K562 (cell line): Measurements from ENCODE around the gene CREB5. TPM values are rescaled to one million over a fixed set of nuclear protein-coding genes. Genes with fewer than 3 reads are reported as not detected.

ENCODE experiments used
- ATAC-seq: fragments of 200-7000 bp; cut with Tn5 transposase; 3 replicates; pipeline ENCODE4 v1.9.1; 2020; ENCODE audit warnings: moderate library complexity
- BruUV-seq: library from RNA; stranded (reverse); fragments of 400-500 nt; replicated peaks from 2 replicates; lab custom pipeline; 2021; lab: Mats Ljungman, UMichigan
- CTCF ChIA-PET: fragments of 300-600 bp; formaldehyde crosslinking; extraction: SDS; loops from one replicate; lab custom pipeline; 2021; ENCODE audit warnings: low intra/inter-chr PET ratio; lab: Yijun Ruan, JAX
- POLR2A ChIA-PET: fragments of 300-600, 350-650 bp; sonication (Branson Sonifier 250); formaldehyde crosslinking; extraction: SDS; loops from one replicate; lab custom pipeline; 2021; ENCODE audit warnings: antibody characterized with exemption, inconsistent platforms; lab: Yijun Ruan, JAX
- DNase-seq, 4 experiments: peaks; one replicate each; pipeline versions ENCODE4 v3.0.0 to v3.0.0-alpha.2; 2011 to 2018; ENCODE audit warnings: low spot score in 3 of 4, mixed read lengths in 3 of 4; ENCODE audit errors: extremely low read depth in 1 of 4
- FAIRE-seq: peaks from 2 replicates; lab custom pipeline; 2011; peaks lifted over from hg19 to GRCh38; lab: Jason Lieb, UNC
- H2AFZ ChIP-seq: 2 replicates; pipeline ENCODE4 v1.6.0; 2011; ENCODE audit warnings: low read depth, low read length, control low read depth, inconsistent platforms
- H3K27ac ChIP-seq: fragments of 200-600 bp; 3 replicates; pipeline ENCODE4 v1.8.0; 2011; ENCODE audit warnings: low read depth, mild to moderate bottlenecking, control low read depth, inconsistent platforms, low read length, moderate library complexity, mixed read lengths; ENCODE audit errors: extremely low read depth
- H3K27me3 ChIP-seq, 2 experiments: fragments of 300-600 bp in 1 of 2; 2 replicates in 1 of 2; 3 replicates in 1 of 2; pipeline versions ENCODE4 v1.6.0 to v1.8.0; 2011; ENCODE audit warnings: inconsistent platforms in 2 of 2, low read length in 2 of 2, mild to moderate bottlenecking in 1 of 2, mixed read lengths in 1 of 2, moderate library complexity in 1 of 2; ENCODE audit not compliant: control insufficient read depth in 2 of 2, insufficient read depth in 2 of 2
- H3K36me3 ChIP-seq: fragments of 300-600 bp; 3 replicates; pipeline ENCODE4 v1.8.0; 2011; ENCODE audit warnings: mild to moderate bottlenecking, low read length, inconsistent platforms; ENCODE audit not compliant: control insufficient read depth, insufficient read depth
- H3K4me1 ChIP-seq, 2 experiments: fragments of 200-600 bp in 1 of 2; replicated peaks in 1 of 2; 2 replicates in 1 of 2; 3 replicates in 1 of 2; pipeline versions ENCODE4 v1.5.1 to v1.8.0; 2011; ENCODE audit warnings: inconsistent platforms in 2 of 2, low read length in 2 of 2, mild to moderate bottlenecking in 1 of 2, mixed read lengths in 1 of 2, moderate library complexity in 1 of 2; ENCODE audit not compliant: control insufficient read depth in 2 of 2, insufficient read depth in 2 of 2
- H3K4me2 ChIP-seq: 2 replicates; pipeline ENCODE4 v1.6.1; 2011; ENCODE audit warnings: low read length, control low read depth, inconsistent platforms, mixed read lengths; ENCODE audit not compliant: insufficient read depth
- H3K4me3 ChIP-seq: fragments of 200-600 bp; sonication (generic), shearing (Covaris generic); 2 replicates; pipeline ENCODE4 v1.5.1; 2016; ENCODE audit warnings: control low read depth, inconsistent platforms
- H3K79me2 ChIP-seq: fragments of 200-600 bp; 3 replicates; pipeline ENCODE4 v1.8.0; 2011; ENCODE audit warnings: low read length, inconsistent platforms; ENCODE audit not compliant: control insufficient read depth, insufficient read depth
- H3K9ac ChIP-seq, 2 experiments: 2 replicates each; pipeline versions ENCODE4 v1.6.0 to v1.6.1; 2011; ENCODE audit warnings: low read depth in 2 of 2, low read length in 2 of 2, control low read depth in 1 of 2, inconsistent platforms in 1 of 2, mild to moderate bottlenecking in 1 of 2, mixed read lengths in 1 of 2; ENCODE audit not compliant: insufficient read depth in 1 of 2
- H3K9me1 ChIP-seq: one replicate; pipeline ENCODE4 v1.6.0; 2011; ENCODE audit warnings: inconsistent platforms, mild to moderate bottlenecking, low read length, moderate library complexity; ENCODE audit not compliant: control insufficient read depth, insufficient read depth
- H3K9me3 ChIP-seq: replicated peaks from 2 replicates; pipeline ENCODE4 v1.5.1; 2011; ENCODE audit warnings: low read depth, low read length, inconsistent platforms; ENCODE audit not compliant: control insufficient read depth, insufficient read depth
- H4K20me1 ChIP-seq: replicated peaks from 2 replicates; pipeline ENCODE4 v1.6.1; 2011; ENCODE audit warnings: low read length, inconsistent platforms, mixed read lengths; ENCODE audit not compliant: control insufficient read depth, insufficient read depth
- BCOR ChIP-seq: fragments of 450-650 bp; IDR thresholded peaks from 2 replicates; pipeline ENCODE4 v1.6.1; 2016
- BHLHE40 ChIP-seq: IDR thresholded peaks from 2 replicates; pipeline ENCODE4 v1.6.1; 2011; ENCODE audit warnings: low read length, improper control_type of control experiment
- ELF4 ChIP-seq: fragments of 450-650 bp; formaldehyde crosslinking; IDR thresholded peaks from 2 replicates; pipeline ENCODE4 v1.4.0; 2022; ENCODE audit warnings: missing genetic modification characterization
- FOXM1 ChIP-seq, 2 experiments: fragments of 450-650 bp in 1 of 2; sonication (generic) in 1 of 2; formaldehyde crosslinking in 1 of 2; IDR thresholded peaks; 2 replicates each; pipeline versions ENCODE4 v1.6.1 to v1.9.0; 2017 to 2022; ENCODE audit warnings: low read depth in 2 of 2, mild to moderate bottlenecking in 2 of 2, missing genetic modification reagents in 1 of 2, moderate library complexity in 1 of 2
- IRF2 ChIP-seq: sonication (generic); formaldehyde crosslinking; IDR thresholded peaks from 2 replicates; pipeline ENCODE4 v1.8.1; 2022; ENCODE audit warnings: mild to moderate bottlenecking, missing genetic modification reagents
- LCOR ChIP-seq: sonication (generic); formaldehyde crosslinking; IDR thresholded peaks from 2 replicates; pipeline ENCODE4 v1.8.0; 2022; ENCODE audit warnings: mild to moderate bottlenecking, missing genetic modification reagents
- LEF1 ChIP-seq: fragments of 450-650 bp; IDR thresholded peaks from 2 replicates; pipeline ENCODE4 v1.6.1; 2016; ENCODE audit warnings: mild to moderate bottlenecking
- MAX ChIP-seq: sonication (generic); formaldehyde crosslinking; IDR thresholded peaks from 2 replicates; pipeline ENCODE4 v1.9.0; 2022; ENCODE audit warnings: mild to moderate bottlenecking, missing genetic modification reagents
- SMC3 ChIP-seq: conservative IDR thresholded peaks from 2 replicates; pipeline ENCODE4 v1.6.1; 2011; ENCODE audit warnings: low read depth, low read length, improper control_type of control experiment; ENCODE audit not compliant: insufficient read depth
- STAT5A ChIP-seq: IDR thresholded peaks from 2 replicates; pipeline ENCODE4 v1.6.1; 2012; ENCODE audit warnings: low read length, inconsistent platforms, borderline replicate concordance
- TARDBP ChIP-seq: fragments of 450-650 bp; IDR thresholded peaks from 2 replicates; pipeline ENCODE4 v1.6.1; 2016
- ZBTB2 ChIP-seq: fragments of 450-650 bp; IDR thresholded peaks from 2 replicates; pipeline ENCODE4 v1.6.1; 2016; ENCODE audit warnings: antibody characterized with exemption
- ZEB2 ChIP-seq: fragments of 450-650 bp; IDR thresholded peaks from 2 replicates; pipeline ENCODE4 v1.6.1; 2016
- ZNF134 ChIP-seq: fragments of 250-450 bp; sonication (Bioruptor Pico); conservative IDR thresholded peaks from 2 replicates; pipeline ENCODE4 v1.4.0; 2020
- ZNF224 ChIP-seq: sonication (generic); formaldehyde crosslinking; IDR thresholded peaks from 2 replicates; pipeline ENCODE4 v1.8.0; 2022; ENCODE audit warnings: mild to moderate bottlenecking, missing genetic modification reagents
- ZNF449 ChIP-seq: fragments of 250-450 bp; sonication (Bioruptor Pico); IDR thresholded peaks from 2 replicates; pipeline ENCODE4 v1.8.0; 2022; ENCODE audit warnings: moderate library complexity, mild to moderate bottlenecking, inconsistent platforms
- ZNF77 ChIP-seq: fragments of 250-450 bp; sonication (Bioruptor Pico); IDR thresholded peaks from 2 replicates; pipeline ENCODE4 v1.5.0; 2020
- WGBS: fragments of 100-300 bp; shearing (Covaris generic); methylation state at CpG from one replicate; pipeline ENCODE4 v1.1.6; 2016; ENCODE audit warnings: low coverage, mixed read lengths; ENCODE audit not compliant: insufficient coverage; ENCODE audit errors: missing lambda C conversion rate; 5-methylcytosine and 5-hydroxymethylcytosine counted together
- in situ Hi-C: fragments of 300-500 bp; cut with MboI; formaldehyde crosslinking; loops from 4 replicates; pipeline ENCODE4 v1.15.0; 2018; ENCODE audit warnings: inconsistent platforms, mixed read lengths
- intact Hi-C: fragments of 100-400 bp; cut with micrococcal nuclease; formaldehyde crosslinking; loops from 2 replicates; pipeline ENCODE4 v1.14.2; 2022
- polyA plus RNA-seq, 8 experiments: library from polyadenylated mRNA; depleted of rRNA in 4 of 8; stranded (reverse) in 5 of 8; unstranded in 3 of 8; fragments of >200 nt; fragmentation: Nextera tagmentation in 2 of 8; fragmentation: Illumina TruSeq in 1 of 8; extraction: Ambion mirVana in 2 of 8; extraction: Trizol in 1 of 8; gene quantifications; 2 replicates each; pipeline versions ENCODE4 v1.2.1 to v1.2.3, GENCODE V29; 2011 to 2014; ENCODE audit warnings: inconsistent platforms in 1 of 8, missing spikeins in 1 of 8
- total RNA-seq, 7 experiments: library from RNA; depleted of rRNA in 6 of 7; stranded (reverse); fragments of >200 nt in 6 of 7; fragmentation: Illumina TruSeq in 2 of 7; extraction: Trizol in 2 of 7; gene quantifications; 2 replicates each; pipeline versions ENCODE4 v1.2.1 to v1.2.3, GENCODE V29; 2011 to 2021; ENCODE audit warnings: low replicate concordance in 1 of 7

The CREB5 gene
- total and polyA plus RNA-seq, 9 of the 15 experiments (the other 6 are each of a cell fraction or from before 2014, with no cell fraction given) = 0.33 to 6.4 (median 1.8) TPM

- Histone ChIP-seq H3K27ac (no peak overlapping the region), H3K27me3 (no peaks in the 10 kb centered on the region), H3K9ac (no peak overlapping the region), H3K36me3 (no peaks in the 10 kb centered on the region), H3K9me3 (no peaks in the 10 kb centered on the region), H3K4me2 (no peak overlapping the region), H4K20me1 (no peaks in the 10 kb centered on the region), H2AFZ (no peak overlapping the region), H3K4me3 (no peak overlapping the region), H3K9me1 (no peaks in the 10 kb centered on the region), H3K79me2 (no peaks in the 10 kb centered on the region), H3K4me1 (no peaks in the 10 kb centered on the region)
- DNase-seq (no peak), ATAC-seq (no peak), FAIRE-seq (no peak)
- TF ChIP-seq ZEB2 (no peak), LEF1 (no peak), MAX (CRISPR knock-in tag) (no peak)
- BruUV-seq = no TSS peak
- POLR2A ChIA-PET = no interaction called here
- WGBS = 2% methylated on average over 3 of the region's 3 CpGs
- intact Hi-C loops (no loop called here), in situ Hi-C loops (no loop called here)
- CTCF ChIA-PET = no interaction called here
Observed at GRCh38 chr7:28592861-28593260, 180.5 kb downstream of the CREB5 start.

GRCh38 chr7:28595076-28595475 lies 182.8 kb downstream of the CREB5 start:
- Histone ChIP-seq H3K9me3 (no peaks in the 10 kb centered on the region), H3K9ac (no peak overlapping the region), H2AFZ (no peak overlapping the region), H3K36me3 (no peaks in the 10 kb centered on the region), H3K4me1 (no peaks in the 10 kb centered on the region), H3K27ac (no peak overlapping the region), H4K20me1 (no peaks in the 10 kb centered on the region), H3K9me1 (no peaks in the 10 kb centered on the region), H3K4me3 (no peak overlapping the region), H3K27me3 (no peaks in the 10 kb centered on the region), H3K79me2 (no peaks in the 10 kb centered on the region), H3K4me2 (no peak overlapping the region)
- intact Hi-C loops (no loop called here), in situ Hi-C loops (no loop called here)
- ATAC-seq (no peak), DNase-seq (no peak), FAIRE-seq (no peak)
- 2% methylated on average over 4 of the region's 4 CpGs for WGBS
- TF ChIP-seq BCOR (no peak), ZNF77 (no peak), LCOR (CRISPR knock-in tag) (no peak), ZNF449 (CRISPR knock-in tag) (no peak), ZNF134 (CRISPR knock-in tag) (no peak), FOXM1 (IDR thresholded peaks at IDR 0.05; ENCODE audit: low read depth) (no peak), FOXM1 (CRISPR knock-in tag; IDR thresholded peaks at IDR 0.05; ENCODE audit: low read depth) (no peak), BHLHE40 (no peak), IRF2 (CRISPR knock-in tag) (no peak), ZNF224 (CRISPR knock-in tag) (no peak), ZBTB2 (no peak), ELF4 (CRISPR knock-in tag) (no peak), TARDBP (no peak), STAT5A (no peak), SMC3 (no peak)
- ChIA-PET POLR2A (interaction anchor here (0.6 to 0.8 kb wide), 2 partner anchors 15 to 182 kb away, joined by 3 read pairs; no protein-coding TSS in a partner anchor), CTCF (no interaction called here)
- no TSS peak for BruUV-seq
